Endodermal cell (in vitro differentiated cells): ENCODE measurements around the gene UBL7. TPM values are rescaled to one million over a fixed set of nuclear protein-coding genes. Genes with fewer than 3 reads are reported as not detected.

Source experiments
- DNase-seq: peaks from one replicate; pipeline ENCODE4 v3.0.0-alpha.2; 2017
- H3K27ac ChIP-seq: 2 replicates; pipeline ENCODE4 v1.5.1; 2013; ENCODE audit warnings: mild to moderate bottlenecking, low read depth, low read length, moderate library complexity
- H3K27me3 ChIP-seq: 2 replicates; pipeline ENCODE4 v1.6.1; 2013; ENCODE audit warnings: mild to moderate bottlenecking, low read length, moderate library complexity; ENCODE audit not compliant: insufficient read depth, control insufficient read depth, poor library complexity, severe bottlenecking
- H3K36me3 ChIP-seq: 2 replicates; pipeline ENCODE4 v1.7.0; 2013; ENCODE audit warnings: mild to moderate bottlenecking, low read length, moderate library complexity; ENCODE audit not compliant: control insufficient read depth, insufficient read depth
- H3K4me1 ChIP-seq: one replicate; pipeline ENCODE4 v1.7.0; 2013; ENCODE audit warnings: low read length; ENCODE audit not compliant: control insufficient read depth, insufficient read depth
- H3K4me3 ChIP-seq: 2 replicates; pipeline ENCODE4 v1.5.1; 2013; ENCODE audit warnings: mild to moderate bottlenecking, low read length, moderate library complexity
- H3K9ac ChIP-seq: 2 replicates; pipeline ENCODE4 v1.6.1; 2013; ENCODE audit warnings: mild to moderate bottlenecking, low read length, moderate library complexity; ENCODE audit not compliant: poor library complexity, severe bottlenecking; ENCODE audit errors: extremely low read depth
- H3K9me3 ChIP-seq: 2 replicates; pipeline ENCODE4 v1.6.1; 2013; ENCODE audit warnings: mild to moderate bottlenecking, low read length, moderate library complexity; ENCODE audit not compliant: control insufficient read depth
- H3K27ac Mint-ChIP-seq: 2 replicates; pipeline ENCODE4 v1.8.0; 2020; ENCODE audit warnings: mixed read lengths
- H3K27me3 Mint-ChIP-seq: 2 replicates; pipeline ENCODE4 v1.8.0; 2021; ENCODE audit warnings: mild to moderate bottlenecking, mixed read lengths; ENCODE audit not compliant: insufficient read depth
- H3K36me3 Mint-ChIP-seq: 2 replicates; pipeline ENCODE4 v1.8.0; 2020; ENCODE audit warnings: low read depth, mixed read lengths
- H3K4me1 Mint-ChIP-seq: 2 replicates; pipeline ENCODE4 v1.8.0; 2020; ENCODE audit warnings: mixed read lengths
- H3K4me3 Mint-ChIP-seq: 2 replicates; pipeline ENCODE4 v1.8.0; 2020; ENCODE audit warnings: mild to moderate bottlenecking, moderate library complexity, mixed read lengths
- H3K9me3 Mint-ChIP-seq: 2 replicates; pipeline ENCODE4 v1.8.0; 2020; ENCODE audit warnings: mild to moderate bottlenecking, mixed read lengths
- CTCF ChIP-seq: fragments of 200-600 bp; sonication (generic); conservative IDR thresholded peaks from 2 replicates; pipeline ENCODE4 v1.5.0; 2021; ENCODE audit warnings: antibody characterized with exemption, mild to moderate bottlenecking
- WGBS, 2 experiments: methylation state at CpG; one replicate each; pipeline versions ENCODE4 v1.1.5 to v1.1.7; 2013; ENCODE audit warnings: missing lambda C conversion rate in 2 of 2, mixed read lengths in 1 of 2; ENCODE audit not compliant: insufficient coverage in 1 of 2, insufficient read length in 1 of 2; 5-methylcytosine and 5-hydroxymethylcytosine counted together
- total RNA-seq, 2 donors: library from RNA; stranded (reverse); fragmentation: NEBNext Ultra II Directional in 1 of 2; extraction: Animal tissue kit (Norgen Biotek cat#: 25700) in 1 of 2; gene quantifications; 2 replicates in 1 of 2; 3 replicates in 1 of 2; pipeline ENCODE4 v1.2.1, GENCODE V29; 2021

Gene UBL7
- total RNA-seq, 2 donors from 2014 or later = 38.5 to 52.6 TPM

GRCh38 chr15:74406517-74406916 lies 54.4 kb downstream of the UBL7 start:
- no peak for TF ChIP-seq CTCF
- H3K4me1 Mint-ChIP-seq = no peaks in the 10 kb centered on the region
- Histone ChIP-seq H3K4me3 (no peak overlapping the region), H3K4me1 (peaks cover 2% of the 10 kb centered on the region), H3K9me3 (no peaks in the 10 kb centered on the region), H3K9ac (no peak overlapping the region), H3K27me3 (no peaks in the 10 kb centered on the region), H3K36me3 (no peaks in the 10 kb centered on the region), H3K27ac (no peak overlapping the region)
- no peak overlapping the region for H3K27ac Mint-ChIP-seq
- WGBS, 2 experiments = 88 to 89% methylated on average over 1 to 4 of the region's 4 CpGs
- H3K4me3 Mint-ChIP-seq = no peak overlapping the region
- no peaks in the 10 kb centered on the region for H3K9me3 Mint-ChIP-seq
- H3K27me3 Mint-ChIP-seq = no peaks in the 10 kb centered on the region
- DNase-seq = no peak
- H3K36me3 Mint-ChIP-seq = peaks cover 5% of the 10 kb centered on the region

DNA sequence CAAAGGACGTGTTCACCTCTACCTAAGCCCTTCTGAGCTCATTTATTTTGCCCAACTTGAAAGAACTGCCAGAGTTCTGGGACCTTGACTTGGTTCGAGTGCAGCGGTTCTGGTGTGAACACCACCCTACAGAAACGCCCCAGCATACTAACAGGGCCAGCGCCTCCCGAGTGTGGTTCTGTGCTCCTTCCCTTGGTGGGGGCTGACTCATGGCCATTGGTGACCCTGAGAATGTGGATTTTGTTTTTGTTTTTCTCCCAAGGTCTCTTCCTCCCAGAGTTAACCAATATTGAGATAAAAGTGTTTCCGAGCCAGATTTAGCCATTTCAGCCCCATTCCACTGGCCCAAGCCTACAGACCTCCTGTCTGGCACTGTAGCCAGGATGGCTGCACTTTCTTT lies 55.1 kb downstream of the UBL7 start:
- Mint-ChIP-seq H3K4me1 (peaks cover 3% of the 10 kb centered on the region), H3K4me3 (no peak overlapping the region), H3K27me3 (no peaks in the 10 kb centered on the region), H3K36me3 (peaks cover 2% of the 10 kb centered on the region), H3K9me3 (no peaks in the 10 kb centered on the region), H3K27ac (no peak overlapping the region)
- H3K36me3 ChIP-seq = no peaks in the 10 kb centered on the region
- no peak overlapping the region for H3K9ac ChIP-seq
- H3K4me1 ChIP-seq = peaks cover 2% of the 10 kb centered on the region
- no peak overlapping the region for H3K4me3 ChIP-seq
- 93 to 100% methylated on average over 3 to 7 of the region's 7 CpGs for WGBS, 2 experiments
- no peak for TF ChIP-seq CTCF
- H3K9me3 ChIP-seq = no peaks in the 10 kb centered on the region
- H3K27ac ChIP-seq = no peak overlapping the region
- H3K27me3 ChIP-seq = no peaks in the 10 kb centered on the region
- DNase-seq = no peak

- Histone ChIP-seq H3K4me3 (no peak overlapping the region), H3K4me1 (peaks cover 2% of the 10 kb centered on the region), H3K9me3 (no peaks in the 10 kb centered on the region), H3K9ac (no peak overlapping the region), H3K36me3 (no peaks in the 10 kb centered on the region), H3K27me3 (no peaks in the 10 kb centered on the region), H3K27ac (no peak overlapping the region)
- Mint-ChIP-seq H3K9me3 (no peaks in the 10 kb centered on the region), H3K27ac (no peak overlapping the region), H3K4me1 (peaks cover 3% of the 10 kb centered on the region), H3K4me3 (no peak overlapping the region), H3K27me3 (no peaks in the 10 kb centered on the region), H3K36me3 (no peaks in the 10 kb centered on the region)
- WGBS, 2 experiments = 89 to 92% methylated on average over 12 to 16 of the region's 16 CpGs
- no peak for TF ChIP-seq CTCF
- DNase-seq = no peak
These were observed 56.9 kb downstream of the UBL7 start for GRCh38 chr15:74403991-74404563.
